T-helper 2 cell treated with Interferon-gamma antibody and Interleukin-4, amounts not matched to agents 5 μg/mL and 100 μg/mL, for 36 hours (primary cell): ENCODE measurements around the gene TMEM52.
"Not testable (repeated sequence)": the region's sequence is repeated elsewhere in the genome, so short reads cannot be mapped to it uniquely, and the experiment has no call there.

ENCODE experiments used
- DNase-seq: peaks from one replicate; pipeline ENCODE4 v3.0.0; 2021; ENCODE audit warnings: low spot score
- H3K27ac Mint-ChIP-seq: one replicate; pipeline ENCODE4 v1.8.0; 2021; ENCODE audit warnings: mild to moderate bottlenecking, mixed read lengths
- H3K27me3 Mint-ChIP-seq: one replicate; pipeline ENCODE4 v1.8.0; 2021; ENCODE audit warnings: low read depth, mixed read lengths
- H3K36me3 Mint-ChIP-seq: one replicate; pipeline ENCODE4 v1.8.0; 2021; ENCODE audit warnings: low read depth, mixed read lengths
- H3K4me1 Mint-ChIP-seq: one replicate; pipeline ENCODE4 v1.8.0; 2021; ENCODE audit warnings: low read depth, mixed read lengths
- H3K4me3 Mint-ChIP-seq: one replicate; pipeline ENCODE4 v1.8.0; 2022; ENCODE audit warnings: mild to moderate bottlenecking, moderate library complexity, mixed read lengths
- H3K9me3 Mint-ChIP-seq: one replicate; pipeline ENCODE4 v1.8.0; 2021; ENCODE audit warnings: mixed read lengths

Gene TMEM52

DNA sequence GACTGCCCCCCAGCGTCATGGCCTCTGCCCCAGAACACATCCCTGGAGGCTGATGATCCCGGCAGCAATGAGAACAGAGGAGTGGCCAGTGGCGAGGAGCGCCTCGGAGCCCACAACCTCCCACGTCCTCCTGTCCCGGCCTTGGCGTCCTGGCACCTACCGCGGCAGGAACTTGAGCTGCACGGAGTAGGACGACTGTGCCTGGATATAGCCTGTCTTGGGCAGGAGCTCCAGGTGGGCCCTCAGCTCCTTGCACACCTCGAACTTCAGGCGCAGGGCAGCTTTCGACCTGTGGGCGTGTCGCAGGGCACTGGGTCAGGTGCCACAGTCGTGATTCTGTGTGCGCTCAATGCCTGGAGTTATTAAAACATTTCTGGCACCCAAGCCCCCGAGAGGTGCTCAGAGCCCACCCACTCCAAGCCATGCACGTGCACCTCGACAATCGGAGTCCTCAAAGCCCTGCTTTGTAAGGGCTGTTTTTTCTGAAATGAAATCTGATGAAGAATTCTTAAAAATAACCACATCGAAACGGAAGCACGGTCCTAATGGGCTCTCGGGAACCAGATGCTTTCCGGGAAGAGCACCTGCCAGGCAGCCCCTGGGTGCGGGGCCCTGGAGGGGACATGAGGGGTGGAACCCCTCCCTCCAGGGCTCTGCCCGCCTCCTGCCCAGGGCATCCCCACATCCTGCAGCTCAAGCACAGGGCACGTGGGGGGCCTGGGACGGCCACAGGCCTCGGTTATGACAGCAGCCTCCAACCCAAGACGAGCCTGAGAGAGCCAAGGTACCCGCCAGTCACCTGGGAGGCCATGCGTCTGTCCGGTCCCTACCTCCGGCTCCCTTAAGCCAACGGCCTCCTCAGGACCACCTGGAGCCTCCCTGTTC is 23.0 kb upstream of the TMEM52 start:
- Mint-ChIP-seq H3K36me3 (no peaks in the 10 kb centered on the region), H3K9me3 (no peaks in the 10 kb centered on the region), H3K27ac (no peak overlapping the region), H3K4me1 (no peaks in the 10 kb centered on the region), H3K27me3 (no peaks in the 10 kb centered on the region), H3K4me3 (no peak overlapping the region)
- DNase-seq: no peak

- no peaks in the 10 kb centered on the region for H3K9me3 Mint-ChIP-seq
- no peak for DNase-seq
- H3K36me3 Mint-ChIP-seq: no peaks in the 10 kb centered on the region
- no peaks in the 10 kb centered on the region for H3K4me1 Mint-ChIP-seq
- H3K4me3 Mint-ChIP-seq: no peak overlapping the region
- no peak overlapping the region for H3K27ac Mint-ChIP-seq
- no peaks in the 10 kb centered on the region for H3K27me3 Mint-ChIP-seq
Observed at GRCh38 chr1:1941211-1941841, 22.2 kb upstream of the TMEM52 start.

GRCh38 chr1:1940123-1940425 is 21.0 kb upstream of the TMEM52 start:
- Mint-ChIP-seq H3K27me3 (no peaks in the 10 kb centered on the region), H3K4me1 (no peaks in the 10 kb centered on the region), H3K36me3 (no peaks in the 10 kb centered on the region), H3K9me3 (peaks cover 7% of the 10 kb centered on the region), H3K4me3 (no peak overlapping the region), H3K27ac (no peak overlapping the region)
- DNase-seq: no peak

DNA sequence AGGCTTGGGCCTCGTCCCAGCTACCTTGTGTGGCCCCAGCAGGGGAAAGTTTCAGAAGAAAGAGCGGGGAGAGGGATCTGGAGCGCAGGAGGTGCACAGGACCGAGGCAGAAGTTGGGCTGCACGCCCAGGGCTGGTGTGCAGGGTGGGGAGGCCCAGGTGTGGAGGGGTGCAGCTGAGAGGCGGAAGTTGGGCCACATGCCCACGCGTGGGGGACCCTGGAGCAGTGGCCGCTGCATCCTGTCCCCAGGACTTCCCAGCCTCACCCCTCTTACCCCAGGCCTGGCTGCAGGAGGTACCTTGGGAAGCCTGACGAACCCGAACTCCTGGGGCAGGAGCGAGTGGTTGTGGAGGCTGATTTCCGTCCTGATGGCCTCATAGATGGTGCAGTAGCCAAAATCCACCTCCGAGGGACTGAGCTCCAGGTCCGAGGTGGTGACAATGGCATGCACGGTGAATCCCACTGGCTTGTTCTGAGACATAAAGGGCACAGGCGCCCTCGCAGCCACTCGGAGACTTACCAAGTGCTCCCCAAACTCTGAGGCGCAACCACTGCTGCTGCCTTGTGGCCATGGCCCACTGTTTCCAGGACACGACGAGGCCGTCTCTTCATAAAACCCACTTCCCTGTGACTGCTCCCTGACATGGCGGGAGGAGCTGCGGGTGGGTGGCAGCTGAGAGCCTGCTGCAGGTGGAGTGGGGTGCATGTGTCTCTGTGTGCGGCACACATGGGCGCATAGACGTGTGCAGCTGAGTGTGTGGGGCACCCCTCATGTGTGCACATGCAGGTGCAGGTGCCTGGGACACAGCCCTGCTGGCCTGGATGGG is 20.4 kb upstream of the TMEM52 start:
- H3K27ac Mint-ChIP-seq: no peak overlapping the region
- H3K9me3 Mint-ChIP-seq: peaks cover 13% of the 10 kb centered on the region
- H3K27me3 Mint-ChIP-seq: no peaks in the 10 kb centered on the region
- no peak for DNase-seq
- H3K4me3 Mint-ChIP-seq: no peak overlapping the region
- H3K4me1 Mint-ChIP-seq: no peaks in the 10 kb centered on the region
- H3K36me3 Mint-ChIP-seq: no peaks in the 10 kb centered on the region

GRCh38 chr1:1938613-1939295 is 19.7 kb upstream of the TMEM52 start:
- no peak for DNase-seq
- Mint-ChIP-seq H3K27ac (no peak overlapping the region), H3K27me3 (no peaks in the 10 kb centered on the region), H3K4me3 (no peak overlapping the region), H3K4me1 (no peaks in the 10 kb centered on the region), H3K9me3 (peaks cover 20% of the 10 kb centered on the region), H3K36me3 (peaks cover 5% of the 10 kb centered on the region)

DNA sequence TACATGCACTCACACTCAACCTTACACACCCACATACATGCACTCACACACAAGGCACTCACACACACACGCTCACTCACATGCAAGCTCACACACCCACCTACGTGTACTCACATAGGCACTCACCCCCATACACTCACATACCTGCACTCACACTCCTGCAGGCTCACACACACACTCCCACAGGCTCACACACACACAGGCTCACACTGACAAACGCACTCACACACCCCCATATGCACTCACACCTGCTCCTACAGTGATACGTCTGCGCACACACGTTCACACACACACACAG is 19.1 kb upstream of the TMEM52 start:
- Mint-ChIP-seq H3K36me3 (peaks cover 5% of the 10 kb centered on the region), H3K9me3 (peaks cover 25% of the 10 kb centered on the region), H3K4me1 (no peaks in the 10 kb centered on the region), H3K27me3 (no peaks in the 10 kb centered on the region), H3K27ac (no peak overlapping the region), H3K4me3 (no peak overlapping the region)
- DNase-seq: no peak

GRCh38 chr1:1937549-1938275 is 18.6 kb upstream of the TMEM52 start:
- H3K27me3 Mint-ChIP-seq: no peaks in the 10 kb centered on the region
- H3K4me1 Mint-ChIP-seq: no peaks in the 10 kb centered on the region
- peaks cover 5% of the 10 kb centered on the region for H3K36me3 Mint-ChIP-seq
- peaks cover 25% of the 10 kb centered on the region for H3K9me3 Mint-ChIP-seq
- no peak overlapping the region for H3K27ac Mint-ChIP-seq
- DNase-seq: no peak
- H3K4me3 Mint-ChIP-seq: no peak overlapping the region

DNA sequence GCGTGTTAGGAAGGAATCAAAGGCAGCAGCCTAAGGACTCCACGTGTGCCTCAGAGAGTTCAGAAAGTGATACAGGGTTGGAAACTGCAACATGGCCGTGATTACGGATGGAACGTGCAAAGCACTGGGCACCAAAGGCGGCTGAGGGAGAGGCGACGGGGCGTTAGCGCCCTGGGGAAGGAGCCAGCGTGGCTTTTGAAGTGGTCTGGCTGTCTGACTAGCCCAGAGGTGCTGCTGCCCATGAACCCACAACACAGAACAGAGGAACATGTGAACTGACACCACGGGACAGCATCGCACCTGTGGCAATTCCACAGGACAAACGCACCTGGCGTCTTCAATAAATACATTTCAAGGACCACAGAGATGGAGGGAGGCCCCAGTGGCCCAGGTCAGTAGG is 18.0 kb upstream of the TMEM52 start:
- Mint-ChIP-seq H3K27me3 (no peaks in the 10 kb centered on the region), H3K4me3 (no peak overlapping the region), H3K9me3 (peaks cover 25% of the 10 kb centered on the region), H3K36me3 (peaks cover 5% of the 10 kb centered on the region), H3K4me1 (no peaks in the 10 kb centered on the region), H3K27ac (no peak overlapping the region)
- DNase-seq: no peak

DNA sequence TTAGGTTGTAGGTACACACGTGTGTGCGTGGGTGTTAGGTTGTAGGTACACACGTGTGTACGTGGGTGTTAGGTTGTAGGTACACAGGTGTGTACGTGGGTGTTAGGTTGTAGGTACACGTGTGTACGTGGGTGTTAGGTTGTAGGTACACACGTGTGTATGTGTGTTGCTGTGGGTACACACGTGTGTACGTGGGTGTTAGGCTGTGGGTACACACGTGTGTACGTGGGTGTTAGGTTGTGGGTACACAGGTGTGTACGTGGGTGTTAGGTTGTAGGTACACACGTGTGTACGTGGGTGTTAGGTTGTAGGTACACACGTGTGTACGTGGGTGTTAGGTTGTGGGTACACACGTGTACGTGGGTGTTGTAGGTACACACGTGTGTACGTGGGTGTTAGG is 15.8 kb upstream of the TMEM52 start:
- H3K27me3 Mint-ChIP-seq, DNase-seq, H3K4me3 Mint-ChIP-seq, H3K27ac Mint-ChIP-seq, H3K4me1 Mint-ChIP-seq, H3K36me3 Mint-ChIP-seq: not testable (repeated sequence)
- peaks cover 25% of the 10 kb centered on the region for H3K9me3 Mint-ChIP-seq

GRCh38 chr1:1929639-1930545 is 10.8 kb upstream of the TMEM52 start:
- Mint-ChIP-seq H3K9me3 (peaks cover 16% of the 10 kb centered on the region), H3K4me3 (no peak overlapping the region), H3K36me3 (peaks cover 5% of the 10 kb centered on the region), H3K27ac (no peak overlapping the region), H3K4me1 (no peaks in the 10 kb centered on the region), H3K27me3 (no peaks in the 10 kb centered on the region)
- no peak for DNase-seq

DNA sequence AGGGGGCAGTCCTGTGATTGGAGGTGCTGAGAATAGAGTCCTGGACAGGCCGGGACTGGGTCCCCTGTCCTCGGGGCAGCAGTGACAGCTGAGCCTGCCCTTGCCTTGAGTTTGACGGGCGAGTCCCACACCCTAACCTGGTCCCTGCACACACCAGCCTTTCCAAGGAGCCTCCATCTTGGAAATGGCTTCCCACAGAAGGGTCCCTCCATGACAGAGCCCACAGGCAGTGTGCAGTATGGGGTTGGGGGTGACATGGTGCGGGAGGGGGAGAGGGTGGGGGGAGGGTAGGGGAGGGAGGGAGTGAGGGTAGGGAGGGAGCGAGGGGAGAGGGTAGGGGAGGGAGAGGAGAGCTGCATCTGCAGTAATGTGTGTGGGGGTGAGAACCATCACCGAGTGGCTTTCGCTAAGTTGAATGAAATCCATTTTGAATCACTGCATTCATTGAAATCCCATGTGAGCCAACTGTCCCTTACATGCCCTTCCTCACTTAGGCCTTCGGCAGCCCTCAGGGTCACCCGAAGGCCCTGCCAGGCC is 10.1 kb upstream of the TMEM52 start:
- Mint-ChIP-seq H3K27ac (no peak overlapping the region), H3K27me3 (no peaks in the 10 kb centered on the region), H3K9me3 (peaks cover 9% of the 10 kb centered on the region), H3K4me1 (no peaks in the 10 kb centered on the region), H3K4me3 (no peak overlapping the region), H3K36me3 (peaks cover 2% of the 10 kb centered on the region)
- no peak for DNase-seq

GRCh38 chr1:1928231-1929101 is 9.4 kb upstream of the TMEM52 start:
- no peaks in the 10 kb centered on the region for H3K27me3 Mint-ChIP-seq

More at GRCh38 chr1:1928231-1929101, 9.4 kb upstream of the TMEM52 start:
- Mint-ChIP-seq H3K36me3 (no peaks in the 10 kb centered on the region), H3K4me3 (no peak overlapping the region), H3K27ac (no peak overlapping the region), H3K9me3 (peaks cover 2% of the 10 kb centered on the region), H3K4me1 (no peaks in the 10 kb centered on the region)
- no peak for DNase-seq
